Measurements from ENCODE around the gene TNPO2.

Gene TNPO2

DNA sequence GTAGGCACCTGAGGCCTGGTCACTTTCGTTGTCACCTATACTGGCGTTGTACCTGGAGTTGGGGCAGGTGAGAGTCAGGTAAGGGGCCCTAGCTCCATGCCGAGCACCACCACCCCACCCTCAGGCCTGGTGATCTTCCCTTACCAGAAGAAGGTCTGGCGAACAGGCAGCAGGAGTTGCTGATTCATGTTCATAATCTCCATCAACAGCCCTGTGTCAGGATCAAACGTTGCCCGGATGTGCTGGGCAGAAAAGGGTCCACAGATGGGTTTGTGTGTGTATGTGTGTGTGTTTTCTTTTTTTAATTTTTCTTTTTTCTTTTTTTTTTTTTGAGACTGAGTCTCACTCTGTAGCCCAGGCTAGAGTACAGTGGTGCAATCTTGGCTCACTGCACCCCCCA lies 71.5 kb downstream of the TNPO2 start:
- Histone ChIP-seq H3K27me3 (ENCODE audit: control insufficient read depth, insufficient read depth, low read length) (no peaks in the 10 kb centered on the region), H3K4me1 (ENCODE audit: control insufficient read depth, insufficient read depth, low read length) (no peaks in the 10 kb centered on the region), H3K9me3 (ENCODE audit: control insufficient read depth, insufficient read depth, low read length) (no peaks in the 10 kb centered on the region), H3K4me3 (ENCODE audit: low read depth, low read length) (no peak overlapping the region), H3K9ac (ENCODE audit: low read depth, low read length) (no peak overlapping the region), H3K36me3 (ENCODE audit: control insufficient read depth, insufficient read depth, low read length) (peaks cover 2% of the 10 kb centered on the region)

DNA sequence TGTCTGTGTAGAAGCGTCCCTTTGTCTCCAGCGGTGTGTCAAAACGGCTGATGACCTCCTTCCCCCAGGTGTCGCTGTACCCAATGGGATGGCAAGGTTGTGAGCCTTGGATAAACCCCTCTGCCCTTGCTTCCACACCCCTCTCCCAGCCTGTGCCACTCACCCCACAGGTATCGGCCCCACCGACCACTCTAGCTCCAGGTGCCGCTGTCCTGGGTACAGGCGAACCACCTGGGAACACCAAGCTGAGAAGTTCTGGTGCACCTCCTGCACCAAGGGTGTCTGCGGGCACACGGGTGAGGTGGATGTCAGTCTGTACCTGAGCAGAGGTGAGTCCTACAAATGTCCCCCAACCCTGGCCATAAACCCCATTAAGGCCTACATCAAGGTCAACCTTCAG lies 73.8 kb downstream of the TNPO2 start:
- H3K36me3 ChIP-seq (ENCODE audit: control insufficient read depth, insufficient read depth, low read length): peaks cover 2% of the 10 kb centered on the region
- H3K4me1 ChIP-seq (ENCODE audit: control insufficient read depth, insufficient read depth, low read length): no peaks in the 10 kb centered on the region
- no peak overlapping the region for H3K9ac ChIP-seq (ENCODE audit: low read depth, low read length)
- no peak overlapping the region for H3K4me3 ChIP-seq (ENCODE audit: low read depth, low read length)
- H3K9me3 ChIP-seq (ENCODE audit: control insufficient read depth, insufficient read depth, low read length): no peaks in the 10 kb centered on the region
- no peaks in the 10 kb centered on the region for H3K27me3 ChIP-seq (ENCODE audit: control insufficient read depth, insufficient read depth, low read length)
